GM20000 (cell line): ENCODE results near the gene PHACTR1.

Experiments
- DNase-seq: peaks from one replicate; pipeline ENCODE4 v3.0.0; 2012; ENCODE audit warnings: low spot score
- TF ChIP-seq, protein P1 (sequence below): IDR thresholded peaks from 2 replicates; pipeline ENCODE4 v1.5.1; 2012; ENCODE audit warnings: mild to moderate bottlenecking, control low read depth; ENCODE audit errors: extremely low read depth, missing control alignments

PHACTR1 gene

DNA sequence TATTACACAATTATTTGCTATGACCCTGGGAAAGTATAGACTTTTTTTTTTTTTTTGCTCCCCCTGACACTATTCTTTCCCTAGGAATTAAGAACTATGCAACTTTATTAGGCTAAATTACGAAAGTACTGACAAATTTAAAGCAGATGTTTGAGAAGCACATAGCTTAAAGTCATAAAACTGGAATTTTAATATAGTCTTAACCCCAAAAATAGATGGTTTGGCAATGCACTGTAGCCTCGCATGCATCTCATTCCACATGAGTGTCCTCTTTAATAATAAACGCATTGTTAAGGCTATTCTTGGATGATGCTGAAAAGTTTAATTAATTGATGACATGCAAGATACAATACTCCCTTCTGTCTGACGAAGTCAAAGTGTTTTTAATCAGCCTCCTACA lies 562.4 kb downstream of the PHACTR1 start:
- TF ChIP-seq, protein P1, sequence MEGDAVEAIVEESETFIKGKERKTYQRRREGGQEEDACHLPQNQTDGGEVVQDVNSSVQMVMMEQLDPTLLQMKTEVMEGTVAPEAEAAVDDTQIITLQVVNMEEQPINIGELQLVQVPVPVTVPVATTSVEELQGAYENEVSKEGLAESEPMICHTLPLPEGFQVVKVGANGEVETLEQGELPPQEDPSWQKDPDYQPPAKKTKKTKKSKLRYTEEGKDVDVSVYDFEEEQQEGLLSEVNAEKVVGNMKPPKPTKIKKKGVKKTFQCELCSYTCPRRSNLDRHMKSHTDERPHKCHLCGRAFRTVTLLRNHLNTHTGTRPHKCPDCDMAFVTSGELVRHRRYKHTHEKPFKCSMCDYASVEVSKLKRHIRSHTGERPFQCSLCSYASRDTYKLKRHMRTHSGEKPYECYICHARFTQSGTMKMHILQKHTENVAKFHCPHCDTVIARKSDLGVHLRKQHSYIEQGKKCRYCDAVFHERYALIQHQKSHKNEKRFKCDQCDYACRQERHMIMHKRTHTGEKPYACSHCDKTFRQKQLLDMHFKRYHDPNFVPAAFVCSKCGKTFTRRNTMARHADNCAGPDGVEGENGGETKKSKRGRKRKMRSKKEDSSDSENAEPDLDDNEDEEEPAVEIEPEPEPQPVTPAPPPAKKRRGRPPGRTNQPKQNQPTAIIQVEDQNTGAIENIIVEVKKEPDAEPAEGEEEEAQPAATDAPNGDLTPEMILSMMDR, result no peak
- no peak for DNase-seq

DNA sequence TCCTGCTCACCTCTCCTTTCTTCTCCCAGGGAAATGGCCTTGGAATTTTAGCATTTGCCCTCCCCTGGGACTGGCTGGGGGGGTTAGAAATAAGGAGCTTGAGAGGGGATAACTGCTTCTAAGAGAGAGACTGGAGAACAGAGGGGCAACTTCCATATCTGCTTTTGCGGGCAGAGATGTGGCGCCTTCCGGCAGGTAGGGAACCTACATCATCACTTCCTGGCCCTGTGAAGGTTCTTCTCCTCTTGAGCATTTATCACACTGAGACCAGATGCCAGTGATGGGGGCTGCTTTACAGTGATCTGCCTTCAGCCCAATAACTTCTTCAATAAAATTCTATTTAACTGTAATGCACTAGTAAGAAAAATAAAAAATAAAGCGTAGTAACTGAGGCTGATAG lies 563.7 kb downstream of the PHACTR1 start:
- TF ChIP-seq, protein P1, result no peak
- DNase-seq, result no peak

DNA sequence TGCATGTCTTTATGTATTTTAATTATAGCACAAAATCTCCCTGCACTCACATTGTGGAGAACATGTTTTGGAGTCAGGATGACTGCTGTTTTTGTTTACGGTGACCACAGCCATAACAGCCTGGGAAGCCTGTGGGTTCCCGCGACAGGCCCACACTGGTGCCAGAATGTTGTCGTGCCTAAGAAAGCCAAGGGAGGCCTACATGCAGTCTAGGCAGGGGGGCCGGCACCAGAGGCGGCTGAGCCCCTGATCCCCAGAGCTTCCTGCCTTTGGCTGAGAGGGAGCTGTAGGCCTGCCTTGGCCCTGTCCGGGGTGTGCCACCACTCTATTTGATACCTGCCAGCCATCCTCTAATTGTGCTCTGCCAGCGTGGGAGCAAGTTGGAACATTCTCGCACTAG lies 565.1 kb downstream of the PHACTR1 start:
- no peak for DNase-seq
- TF ChIP-seq, protein P1, result no peak

DNA sequence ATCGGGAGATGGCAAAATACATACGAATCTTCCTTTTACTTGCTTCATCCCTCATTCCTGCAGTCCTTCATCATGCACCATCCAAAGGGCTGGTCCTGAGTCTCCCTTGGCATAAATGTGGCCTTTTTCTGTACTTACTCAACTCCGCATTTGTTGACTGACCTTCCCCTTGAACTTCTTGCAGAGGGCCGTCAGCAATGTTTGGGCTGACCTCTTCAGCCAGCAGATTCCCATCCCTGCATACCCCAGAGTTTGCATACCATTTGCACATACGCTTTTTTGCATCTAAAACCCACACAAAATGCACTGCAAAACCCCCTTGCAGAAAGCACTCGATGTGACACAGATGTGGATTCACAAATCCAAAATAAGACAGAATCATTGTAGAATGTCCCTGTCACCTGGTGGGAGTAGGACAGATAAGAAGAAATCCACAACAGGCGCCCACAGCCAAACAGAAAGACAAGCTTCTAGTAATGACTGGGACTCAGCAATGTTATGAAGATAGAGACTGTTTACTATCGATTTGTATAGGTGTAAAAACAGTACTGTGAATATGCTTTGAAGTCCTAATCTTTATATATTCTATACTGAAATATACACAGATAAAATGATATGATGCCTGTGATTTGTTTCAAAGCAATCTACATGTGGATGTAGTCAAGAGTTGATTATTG lies 566.0 kb downstream of the PHACTR1 start:
- TF ChIP-seq, protein P1, result no peak

DNA sequence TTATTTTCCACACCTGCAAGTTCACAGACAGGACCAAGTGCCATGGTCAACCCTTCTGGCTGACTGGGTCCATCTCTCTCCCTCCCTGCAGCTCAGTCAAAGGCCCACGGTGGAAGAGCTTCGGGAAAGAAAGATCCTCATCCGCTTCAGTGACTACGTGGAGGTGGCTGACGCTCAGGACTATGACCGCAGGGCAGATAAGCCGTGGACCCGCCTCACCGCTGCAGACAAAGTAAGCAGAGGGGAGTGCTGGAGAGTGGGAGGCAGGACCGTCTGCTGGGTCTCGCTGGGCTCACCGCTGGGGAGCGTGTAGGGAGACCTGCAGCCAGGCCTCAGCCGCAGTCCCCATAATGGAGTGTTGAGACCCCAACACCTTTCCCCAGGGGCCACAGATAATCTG lies 566.8 kb downstream of the PHACTR1 start:
- TF ChIP-seq, protein P1, result no peak
- no peak for DNase-seq

More for the DNA sequence above, 566.0 kb downstream of the PHACTR1 start:
- no peak for DNase-seq

DNA sequence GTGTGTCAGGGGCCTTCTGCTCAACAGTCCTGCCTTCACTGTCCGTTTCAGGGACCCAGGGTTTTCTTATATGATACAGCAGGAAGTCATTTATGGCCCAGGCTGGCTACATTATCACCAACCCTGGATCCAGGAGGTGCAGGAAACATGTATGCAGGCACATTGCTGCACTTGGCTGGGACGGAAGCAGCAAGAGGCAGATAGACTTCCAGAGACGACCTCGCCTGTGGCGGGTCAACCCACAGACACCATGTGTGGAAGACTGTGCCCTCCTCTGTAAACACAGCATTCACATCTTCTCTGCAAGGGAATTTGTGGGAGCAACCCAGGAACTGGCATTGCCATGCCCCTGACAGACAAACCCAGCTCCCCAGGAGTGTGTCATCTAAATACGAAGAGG lies 568.1 kb downstream of the PHACTR1 start:
- DNase-seq, result no peak
- TF ChIP-seq, protein P1, result no peak

DNA sequence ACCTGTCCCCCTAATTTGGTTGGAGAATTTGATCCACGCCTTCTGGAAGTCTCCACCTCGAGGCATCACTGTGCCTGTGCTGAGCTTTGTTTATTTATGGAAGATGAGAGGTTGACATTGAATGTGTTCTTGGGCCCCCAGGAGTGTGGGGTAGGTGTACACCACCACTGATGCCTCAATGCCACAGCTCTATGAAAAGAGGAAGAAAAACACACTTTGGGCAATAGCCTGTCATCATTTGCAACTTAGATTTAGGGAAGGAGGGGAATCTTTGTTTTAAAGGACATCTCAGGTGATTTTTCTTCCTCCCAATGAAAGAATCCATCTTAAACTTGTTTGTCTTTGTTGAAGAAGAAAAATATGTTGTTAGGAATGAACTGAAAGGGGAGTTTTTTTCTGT lies 569.1 kb downstream of the PHACTR1 start:
- DNase-seq, result no peak
- TF ChIP-seq, protein P1, result no peak
